Dedifferentiated amniotic fluid mesenchymal stem cell (primary cell): ENCODE data around the gene CNBD2.
"Not testable (repeated sequence)": the region's sequence is repeated elsewhere in the genome, so short reads cannot be mapped to it uniquely, and the experiment has no call there.

Experiments
- DNase-seq: peaks from one replicate; pipeline ENCODE4 v3.0.0-alpha.2; 2016; ENCODE audit errors: extremely low spot score

CNBD2 gene

DNA sequence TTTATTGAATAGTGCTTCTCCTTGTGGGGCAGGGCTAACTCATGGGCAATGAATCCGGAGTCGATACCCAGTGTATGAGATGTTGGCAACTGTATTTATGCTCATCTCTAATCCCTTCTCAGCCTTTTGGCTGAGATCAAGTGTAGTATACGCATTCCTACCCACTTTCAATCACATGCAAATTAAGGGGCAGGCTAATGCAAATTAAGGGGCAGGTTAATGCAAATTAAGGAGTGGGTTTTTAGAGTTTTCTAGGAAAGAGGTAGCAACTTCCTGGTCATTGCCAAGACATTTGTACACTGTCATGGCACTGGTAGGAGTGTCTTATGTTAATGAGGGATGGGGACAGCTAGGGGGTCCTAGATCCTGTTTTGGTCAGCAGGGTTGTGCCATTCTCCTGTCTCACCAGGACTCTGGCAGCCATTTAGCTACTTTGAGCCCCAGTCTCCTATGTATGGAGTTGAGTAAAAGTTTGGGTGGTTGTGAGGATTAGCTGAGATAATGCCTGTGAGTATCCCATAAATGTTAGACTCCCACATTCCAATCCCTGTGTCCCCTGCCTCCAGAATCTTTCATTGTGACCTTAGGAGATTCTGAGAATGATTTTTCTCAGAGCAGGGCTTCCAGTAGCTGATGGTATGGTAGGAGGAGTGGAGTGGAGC lies at the start of gene CNBD2:
CNBD2 (plus strand) TSS at position 612 of the 662 bp plus-strand sequence. CDS start 173 bp downstream, outside the sequence.
- no peak for DNase-seq

DNA sequence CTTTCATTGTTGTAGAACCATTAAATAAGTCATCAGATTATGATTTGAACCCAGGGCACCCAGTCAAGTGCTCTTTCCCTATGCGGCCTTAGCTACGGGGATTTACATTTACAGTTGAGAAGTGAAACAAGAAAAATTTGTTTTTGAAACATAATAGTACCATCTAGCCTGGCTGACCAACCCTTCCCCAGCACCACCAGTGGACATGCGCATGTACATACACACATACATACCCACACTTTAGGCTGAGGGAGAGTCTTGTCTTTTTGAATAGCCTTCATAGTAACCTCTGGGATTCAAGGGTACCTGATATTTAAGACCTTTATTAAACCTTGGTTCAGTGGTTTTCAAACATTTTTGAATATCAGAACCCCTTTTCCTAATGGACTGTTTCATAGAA lies 47.9 kb upstream of the CNBD2 start:
- DNase-seq, result no peak

DNA sequence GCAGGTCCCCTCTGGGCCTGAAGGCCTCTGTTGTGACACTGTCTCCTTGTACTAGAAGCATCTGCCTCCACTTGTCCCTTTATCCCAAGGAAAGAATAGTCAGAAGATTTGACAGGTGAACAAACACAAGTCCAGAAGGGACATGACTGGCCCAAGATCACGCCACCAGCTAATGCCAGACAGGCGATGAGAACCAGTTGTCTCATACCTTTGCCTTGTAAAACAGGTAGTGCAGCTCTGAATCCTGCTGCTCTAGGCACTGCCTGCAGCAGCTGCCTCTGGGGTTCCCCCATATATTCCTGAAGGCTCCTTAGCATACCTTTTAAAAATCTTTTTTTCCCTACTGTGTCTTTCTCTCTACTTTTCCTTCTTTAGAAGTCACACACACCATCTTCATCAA lies 39.1 kb upstream of the CNBD2 start:
- DNase-seq, result no peak

DNA sequence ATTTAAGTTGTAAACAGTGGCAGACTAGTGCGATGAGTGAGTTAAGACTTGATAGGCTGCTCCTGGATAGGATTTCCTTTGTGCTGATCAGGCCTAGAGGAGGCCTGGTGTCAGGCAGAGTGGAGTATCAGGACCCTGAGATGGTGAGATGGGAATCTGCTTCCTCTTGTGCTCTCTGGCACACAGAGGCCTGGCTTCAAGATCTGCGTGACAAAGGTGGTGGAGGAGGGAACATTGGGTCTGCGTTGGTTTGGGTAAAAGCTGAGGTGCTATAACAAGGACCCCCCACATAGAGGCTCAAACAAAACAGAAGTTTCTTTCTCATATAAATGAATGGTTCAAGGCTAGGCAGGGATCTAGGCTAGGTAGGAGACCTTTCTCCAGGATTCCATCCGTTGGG lies 34.3 kb upstream of the CNBD2 start:
- DNase-seq, result no peak

DNA sequence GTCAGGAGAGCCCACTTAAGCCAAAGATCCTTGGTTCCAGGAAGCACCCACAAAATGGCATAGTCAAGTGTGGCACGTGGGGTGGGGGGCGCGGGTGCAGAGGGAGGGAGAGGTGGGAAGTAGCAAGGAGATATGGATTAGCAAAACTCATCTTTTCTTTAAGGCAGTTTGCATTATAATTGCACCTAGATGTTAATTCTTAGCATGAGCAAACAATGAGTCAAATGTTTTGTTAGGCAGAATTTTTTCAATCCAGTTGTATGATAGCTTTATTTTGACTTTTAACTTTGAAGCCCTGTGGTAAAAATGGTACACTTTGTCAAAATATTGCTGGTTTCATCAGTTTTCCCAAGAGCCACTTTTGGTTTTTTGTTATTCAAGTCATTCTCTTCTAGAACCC lies 29.1 kb upstream of the CNBD2 start:
- DNase-seq, result no peak

DNA sequence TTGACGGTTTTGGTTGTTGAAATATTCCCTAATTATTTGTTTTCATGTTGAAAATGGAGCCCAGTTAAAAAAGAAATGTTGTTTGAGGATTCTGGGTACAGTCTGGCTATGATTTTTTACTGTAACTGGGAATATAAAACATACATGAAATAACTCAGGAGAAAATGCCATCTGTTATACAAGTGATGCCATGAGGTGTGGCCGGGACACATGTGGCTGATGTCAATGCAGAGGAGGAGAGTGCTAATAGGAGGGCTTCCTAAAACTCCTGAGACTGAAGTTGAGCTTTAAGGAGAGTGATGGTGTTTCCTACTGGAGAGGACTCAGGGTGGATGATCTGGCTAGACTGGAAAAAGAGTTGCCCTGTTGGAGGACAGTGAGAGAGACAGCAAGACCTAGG lies 26.8 kb upstream of the CNBD2 start:
- no peak for DNase-seq

DNA sequence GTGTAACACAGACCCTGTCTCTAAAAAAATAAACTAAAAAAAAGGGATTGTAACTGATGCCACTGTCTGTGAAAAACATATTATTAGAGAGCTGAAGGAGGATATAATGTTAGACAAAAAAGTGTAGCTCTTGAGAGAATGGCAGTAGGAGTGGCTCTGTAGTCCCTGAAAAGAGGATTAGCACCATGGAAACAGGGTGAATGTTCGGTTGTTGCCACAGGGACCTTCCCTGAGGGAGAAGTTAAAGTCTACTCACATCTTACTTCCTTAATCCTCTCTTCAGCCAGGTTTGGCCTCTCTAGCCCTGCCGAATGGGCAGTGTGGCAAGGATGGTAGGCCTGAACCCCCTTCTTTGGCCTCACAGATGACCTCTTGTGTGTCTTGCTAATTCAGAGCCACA lies 26.1 kb upstream of the CNBD2 start:
- DNase-seq, result no peak

DNA sequence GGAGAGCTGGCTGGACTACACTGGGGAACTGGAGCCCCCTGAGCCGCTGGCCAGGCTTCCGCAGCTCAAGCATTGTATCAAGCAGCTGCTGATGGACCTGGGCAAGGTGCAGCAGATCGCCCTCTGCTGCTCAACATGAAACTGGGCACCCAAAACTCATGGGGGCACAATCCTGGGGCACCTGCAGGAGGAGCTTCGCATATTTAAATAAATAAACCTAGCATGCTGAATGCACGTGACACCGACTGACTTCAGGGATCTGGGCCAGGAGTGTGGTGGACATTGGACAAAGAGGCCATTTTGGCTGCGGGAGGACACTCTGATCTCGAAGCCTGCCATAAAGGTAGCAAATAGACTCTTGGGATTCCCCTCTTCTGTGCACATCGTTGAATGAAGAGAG lies 20.9 kb upstream of the CNBD2 start:
- DNase-seq, result no peak

DNA sequence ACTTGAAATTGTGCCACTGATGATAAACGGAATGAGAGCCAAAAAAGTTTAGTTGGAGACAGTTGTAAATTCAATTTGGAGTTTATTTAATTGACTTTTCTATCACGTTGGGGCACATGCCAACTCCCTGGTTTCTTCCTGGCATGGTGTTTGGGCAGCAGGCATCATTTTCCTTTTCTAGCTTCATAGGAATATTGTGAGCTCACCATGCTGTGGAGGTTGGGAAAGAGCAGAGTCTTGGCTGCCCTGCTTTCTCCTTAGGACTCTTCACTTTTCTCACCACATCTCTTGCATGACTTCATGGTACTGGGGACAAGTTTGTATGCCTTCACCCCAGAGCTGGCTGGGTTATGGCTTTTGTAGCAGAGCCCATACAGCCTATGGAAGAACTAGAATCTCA lies 20.5 kb upstream of the CNBD2 start:
- no peak for DNase-seq

DNA sequence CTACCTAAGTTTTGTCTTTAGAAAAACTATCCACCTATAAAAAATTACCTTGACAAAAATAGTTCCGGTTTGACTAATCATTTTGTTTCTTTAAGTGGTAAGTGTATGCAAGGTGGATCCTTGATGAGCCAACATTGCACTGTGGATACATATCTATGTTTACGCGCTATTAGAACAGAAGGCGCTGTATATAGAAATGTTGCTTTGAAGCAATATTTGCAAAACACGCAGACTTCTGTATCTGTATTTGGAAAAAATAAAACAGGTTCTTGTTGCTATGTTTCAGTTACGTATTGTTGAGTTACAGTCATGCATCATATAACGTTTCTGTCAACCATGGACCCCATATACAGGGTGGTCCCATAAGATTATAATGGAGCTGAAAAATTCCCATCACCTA lies 18.3 kb upstream of the CNBD2 start:
- DNase-seq, result no peak

DNA sequence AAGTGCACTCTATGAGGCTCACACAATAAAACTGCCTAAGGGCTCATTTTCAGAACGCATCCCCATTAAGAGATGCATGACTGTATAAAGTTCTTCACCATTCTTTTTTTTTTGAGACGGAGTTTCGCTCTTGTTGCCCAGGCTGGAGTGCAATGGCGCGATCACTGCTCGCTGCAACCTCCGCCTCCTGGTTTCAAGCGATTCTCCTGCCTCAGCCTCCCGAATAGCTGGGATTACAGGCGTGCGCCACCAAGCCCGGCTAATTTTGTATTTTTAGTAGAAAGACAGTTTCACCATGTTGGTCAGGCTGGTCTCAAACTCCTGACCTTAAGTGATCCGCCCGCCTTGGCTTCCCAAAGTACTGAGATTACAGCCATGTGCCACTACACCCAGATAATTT lies 16.3 kb upstream of the CNBD2 start:
- not testable (repeated sequence) for DNase-seq

DNA sequence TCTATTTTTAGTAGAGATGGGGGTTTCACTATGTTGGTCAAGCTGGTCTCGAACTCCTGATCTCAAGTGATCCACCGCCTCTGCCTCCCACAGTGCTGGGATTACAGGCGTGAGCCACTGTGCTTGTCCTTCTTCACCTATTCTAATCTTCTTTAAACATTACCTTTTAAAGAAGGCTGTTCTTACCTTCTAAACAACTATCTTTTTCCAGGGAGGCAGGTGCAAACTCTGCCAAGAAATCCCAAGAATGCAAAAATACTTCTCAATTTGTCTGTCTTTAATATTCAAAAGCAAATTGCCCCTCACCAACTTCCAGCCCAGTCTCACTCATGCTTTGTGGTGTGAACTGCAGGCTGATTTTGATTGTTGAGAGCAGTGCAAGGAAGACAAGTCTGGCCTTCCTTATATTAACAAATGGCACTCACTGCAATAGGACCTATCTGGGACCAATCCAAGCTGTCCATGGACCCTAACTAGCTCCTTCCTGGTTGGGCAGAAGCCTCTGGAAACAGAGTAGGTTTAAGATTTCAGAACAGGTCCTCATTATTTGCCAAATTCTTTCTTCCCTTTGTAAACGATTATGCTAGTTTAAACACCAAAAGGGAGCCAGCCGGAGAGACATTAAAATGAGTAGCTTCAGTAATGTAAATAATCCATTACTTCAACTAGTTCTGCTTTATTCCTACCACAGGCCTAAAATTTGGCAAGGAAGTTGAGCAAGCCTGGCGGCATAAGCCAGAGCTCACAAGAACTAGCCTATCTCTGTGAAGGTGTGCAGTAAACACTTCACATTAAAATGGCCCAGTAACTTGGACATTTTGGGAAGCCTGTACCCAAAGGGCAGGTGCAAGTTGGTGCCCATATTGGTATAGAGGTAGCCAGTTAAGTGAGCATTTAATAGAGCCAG lies 15.7 kb upstream of the CNBD2 start:
- DNase-seq, result no peak

DNA sequence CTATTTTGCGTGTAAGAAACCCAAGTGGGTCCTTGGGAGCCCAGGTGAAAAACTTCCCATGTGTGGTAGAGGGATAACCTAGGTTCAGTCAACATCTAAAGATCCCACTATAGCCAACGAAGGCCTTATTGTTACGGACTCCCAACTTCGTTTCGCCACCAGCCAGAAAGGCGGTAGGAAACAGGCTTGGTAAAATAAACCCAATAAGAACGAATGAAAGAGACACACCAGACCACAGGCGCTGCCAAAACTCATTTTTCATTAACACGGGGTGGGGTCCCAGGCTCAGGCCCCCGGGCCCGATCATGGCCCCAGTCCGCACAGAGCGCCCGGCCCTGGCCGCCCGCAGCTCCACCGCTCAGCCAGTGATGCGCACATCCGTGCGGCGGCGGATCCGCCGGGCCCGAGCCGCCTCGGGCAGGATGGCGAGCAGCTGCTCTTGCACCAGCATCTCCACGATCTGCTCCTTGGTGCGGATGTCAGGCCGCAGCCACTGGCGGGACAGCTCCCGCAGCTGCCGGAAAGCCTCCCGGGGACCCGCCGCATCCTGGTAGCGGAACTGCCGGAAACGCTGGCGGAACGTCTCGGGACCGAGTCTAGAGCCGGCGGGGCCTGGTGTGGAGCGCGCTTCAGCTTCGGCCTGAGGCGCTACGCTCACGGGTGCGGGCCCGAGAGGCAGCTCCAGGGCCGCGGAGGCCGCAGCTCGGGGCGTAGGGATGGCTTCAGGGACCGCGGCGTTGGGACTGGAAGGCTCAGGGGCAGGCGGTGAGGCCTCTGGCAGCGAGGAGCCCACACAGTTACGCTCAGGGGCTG lies 14.8 kb upstream of the CNBD2 start:
- peak; percentile 20 for DNase-seq

DNA sequence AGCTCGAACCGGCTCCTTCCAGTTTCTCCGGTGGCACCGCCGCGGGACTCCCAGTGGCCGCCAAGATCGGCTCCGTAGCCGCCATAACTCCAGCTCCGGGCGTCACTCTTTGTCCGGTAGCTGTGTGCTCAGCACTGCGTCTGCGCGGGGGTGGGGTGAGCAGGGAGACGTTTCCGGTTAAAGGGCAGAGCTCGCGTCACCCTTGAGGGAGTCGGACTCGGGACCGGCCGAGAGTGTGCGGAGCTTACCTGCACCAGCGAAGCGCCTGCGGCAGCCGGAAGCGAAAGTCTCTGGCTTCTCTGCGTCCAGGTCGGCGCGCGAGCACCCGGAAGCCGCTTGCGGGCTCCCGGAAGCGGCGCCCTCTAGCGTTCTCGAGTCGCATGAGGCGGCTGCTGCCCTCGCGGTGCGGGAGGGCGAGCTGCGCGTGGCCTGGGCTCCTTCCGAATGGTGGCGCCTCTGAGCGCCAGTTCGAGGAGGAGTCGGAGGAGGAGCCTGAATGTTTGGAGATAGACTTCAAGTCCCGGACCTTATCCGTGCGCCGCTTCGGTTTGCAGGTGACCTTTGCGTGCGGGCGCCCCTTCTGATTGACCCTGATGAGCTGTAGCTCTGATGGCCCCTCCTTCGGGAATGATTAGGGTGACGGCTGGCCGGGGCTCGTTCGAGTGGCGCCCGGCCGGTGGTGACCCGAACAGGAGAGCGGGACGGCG lies 14.0 kb upstream of the CNBD2 start, which contains the start of gene SCAND1:
SCAND1 (minus strand) TSS at position 303 of the 707 bp plus-strand sequence; CDS start at position 85, 218 bp downstream.
- peak; percentile 92 for DNase-seq

DNA sequence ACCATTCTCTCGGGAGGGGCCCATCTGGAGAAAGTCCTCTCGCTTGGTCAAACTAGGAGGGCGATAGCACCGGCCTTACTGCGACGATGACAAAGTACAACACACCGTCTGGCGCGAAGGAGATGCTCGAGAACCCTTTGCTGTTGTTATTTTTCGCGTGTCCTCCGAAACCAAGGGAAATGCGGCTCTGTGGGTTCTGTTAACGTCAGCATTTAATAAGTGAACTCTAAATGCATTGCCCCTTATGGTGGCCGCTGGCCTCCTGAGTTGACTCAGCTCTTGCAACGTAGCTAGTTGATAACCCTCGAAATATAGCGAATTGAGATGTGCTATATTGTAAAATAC lies 13.5 kb upstream of the CNBD2 start:
- no peak for DNase-seq

DNA sequence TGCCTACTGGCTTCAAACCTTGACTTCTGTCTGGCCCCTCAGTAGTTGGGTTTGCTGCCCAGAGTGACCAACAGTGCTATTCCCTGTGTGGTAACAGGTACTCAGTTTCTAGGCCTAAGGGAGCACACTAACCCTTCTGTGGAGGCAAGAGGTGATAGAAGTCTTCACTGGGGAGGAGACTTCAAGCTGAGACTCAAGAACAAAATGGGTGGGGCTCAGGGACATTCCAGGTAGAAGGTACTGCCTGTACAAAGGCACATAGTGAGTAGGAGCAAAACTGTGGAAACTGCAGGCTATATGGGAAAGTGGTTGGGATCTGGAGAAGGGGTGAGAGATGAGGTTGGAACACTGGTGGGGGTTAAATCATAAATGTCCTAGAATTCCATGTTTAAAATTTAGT lies 11.8 kb upstream of the CNBD2 start:
- no peak for DNase-seq

DNA sequence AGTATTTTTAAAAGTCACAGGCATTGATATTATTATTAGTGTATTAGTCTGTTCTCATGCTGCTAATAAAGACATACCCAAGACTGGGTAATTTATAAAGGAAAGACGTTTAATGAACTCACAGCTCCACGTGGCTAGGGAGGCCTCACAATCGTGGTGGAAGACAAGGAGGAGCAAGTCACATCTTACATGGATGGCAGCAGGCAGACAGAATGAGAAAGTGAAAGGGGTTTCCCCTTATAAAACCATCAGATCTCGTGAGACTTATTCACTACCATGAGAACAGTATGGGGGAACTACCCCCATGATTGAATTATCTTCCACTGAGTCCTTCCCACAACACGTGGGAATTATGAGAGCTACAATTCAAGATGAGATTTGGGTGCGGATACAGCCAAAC lies 9.1 kb upstream of the CNBD2 start:
- not testable (repeated sequence) for DNase-seq

DNA sequence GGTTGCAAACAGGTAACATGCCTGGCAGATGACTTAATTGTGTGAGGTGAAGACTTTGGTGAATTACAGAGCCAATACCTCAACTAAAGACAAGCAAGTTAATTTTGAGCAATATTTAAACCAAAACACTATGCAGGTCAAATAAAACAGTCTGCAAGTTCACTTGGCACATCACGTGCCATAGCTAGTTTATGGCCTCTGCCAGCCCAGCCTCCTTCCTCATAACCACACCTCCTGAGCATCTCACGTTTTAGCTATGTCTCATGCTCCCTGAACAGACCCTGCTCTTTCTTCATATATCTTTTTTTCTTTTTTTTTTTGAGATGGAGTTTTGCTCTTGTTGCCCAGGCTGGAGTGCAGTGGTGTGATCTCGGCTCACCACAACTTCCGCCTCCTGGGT lies 4.5 kb upstream of the CNBD2 start:
- no peak for DNase-seq

DNA sequence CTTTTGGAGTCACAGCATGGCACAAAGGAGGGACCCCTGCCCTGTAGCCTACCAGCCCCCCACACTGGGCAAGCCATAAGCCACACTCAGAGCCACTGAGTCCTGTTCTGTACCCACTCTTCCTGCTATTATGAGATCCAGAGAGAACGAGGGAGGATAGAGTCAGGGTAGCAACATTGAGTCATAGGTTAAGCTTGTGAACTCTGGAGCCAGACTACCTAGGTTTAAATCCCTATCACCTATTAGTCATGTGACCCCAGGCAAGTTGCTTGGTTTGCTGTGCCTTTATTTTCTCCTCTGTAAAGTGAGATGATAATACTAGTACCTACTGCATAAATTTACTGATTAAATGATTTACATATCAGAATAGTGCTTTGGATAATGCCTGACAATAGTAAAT lies 540 bp downstream of the CNBD2 start:
- DNase-seq, result no peak

DNA sequence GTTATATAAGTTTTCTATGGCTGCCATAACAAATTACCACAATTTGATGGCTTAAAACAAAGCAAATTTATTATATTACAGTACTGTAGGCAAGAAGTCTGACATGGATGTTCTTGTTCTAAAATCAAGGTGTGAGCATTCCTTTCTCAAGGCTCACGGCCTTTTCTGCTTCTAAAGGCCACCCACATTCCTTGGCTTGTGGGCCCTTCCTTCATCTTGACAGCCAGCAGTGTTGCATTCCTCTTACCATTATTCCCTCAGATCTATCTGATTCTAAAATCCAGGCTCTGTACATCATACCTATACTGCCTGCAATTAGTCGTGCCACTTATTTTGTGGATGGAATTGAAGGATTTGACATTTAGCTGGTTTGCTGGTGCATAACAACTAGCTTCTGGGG lies 3.6 kb downstream of the CNBD2 start:
- no peak for DNase-seq

DNA sequence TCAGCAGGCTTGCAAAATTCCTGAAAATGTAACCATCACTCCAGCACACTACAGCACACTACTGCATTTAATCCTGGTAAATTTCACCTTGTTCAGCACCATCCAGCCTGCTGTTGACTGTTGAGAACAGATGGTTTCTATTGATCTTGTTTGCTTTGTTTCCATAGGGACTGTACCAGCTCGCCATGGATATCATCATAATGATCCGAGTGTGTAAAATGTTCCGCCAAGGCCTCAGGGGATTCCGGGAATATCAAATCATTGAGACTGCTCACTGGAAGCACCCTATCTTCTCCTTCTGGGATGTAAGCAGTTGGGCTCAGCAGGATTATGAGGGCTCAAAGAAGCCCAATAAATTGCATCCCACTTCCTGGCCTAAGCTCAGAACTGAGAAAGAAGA lies 4.1 kb downstream of the CNBD2 start:
- no peak for DNase-seq

DNA sequence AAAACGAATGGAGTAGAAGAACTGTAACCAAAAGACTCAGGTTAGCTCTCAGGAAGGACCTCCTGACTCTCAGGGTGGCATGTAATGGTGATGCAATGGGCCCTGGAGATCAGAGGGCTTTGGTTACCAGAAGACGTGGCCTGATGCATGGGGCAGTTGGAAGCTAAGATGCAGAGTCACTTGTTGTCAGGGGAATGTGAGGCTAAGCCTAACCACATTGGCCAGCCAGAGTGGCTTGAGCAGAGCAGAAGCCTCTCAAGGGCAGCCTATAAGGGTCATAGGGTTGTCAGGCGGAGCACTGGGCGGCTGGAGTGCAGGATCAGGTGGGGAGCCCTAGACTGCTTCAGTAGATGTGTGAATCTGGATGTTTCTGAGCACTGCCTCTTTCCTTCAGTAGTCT lies 5.9 kb downstream of the CNBD2 start:
- no peak for DNase-seq
